SHP77 (cell line): ENCODE measurements around the gene SYNJ1.
"Not testable (repeated sequence)": the region's sequence is repeated elsewhere in the genome, so short reads cannot be mapped to it uniquely, and the experiment has no call there.

Experiments used
- DNase-seq, 2 experiments: peaks; one replicate each; lab custom pipeline; 2025; lab: John Stamatoyannopoulos, UW

SYNJ1 gene

GRCh38 chr21:32698286-32698685 is 29.5 kb downstream of the SYNJ1 start:
- no peak for DNase-seq

- not testable (repeated sequence) for DNase-seq
Observed at GRCh38 chr21:32695482-32695881, 32.3 kb downstream of the SYNJ1 start.

GRCh38 chr21:32693581-32693980 is 34.2 kb downstream of the SYNJ1 start:
- DNase-seq = no peak

- DNase-seq = no peak
Observed at GRCh38 chr21:32690085-32690484, 37.7 kb downstream of the SYNJ1 start.

- DNase-seq = no peak
Observed at GRCh38 chr21:32687643-32688345, 40.0 kb downstream of the SYNJ1 start.

GRCh38 chr21:32682696-32683474 is 44.9 kb downstream of the SYNJ1 start:
- DNase-seq = no peak

- DNase-seq = no peak
Observed at GRCh38 chr21:32674731-32675130, 53.1 kb downstream of the SYNJ1 start.

- DNase-seq = no peak
Observed at GRCh38 chr21:32674038-32674437, 53.8 kb downstream of the SYNJ1 start.

- no peak for DNase-seq
Observed at GRCh38 chr21:32666258-32666657, 61.6 kb downstream of the SYNJ1 start.

- not testable (repeated sequence) for DNase-seq
Observed at GRCh38 chr21:32664095-32664494, 63.7 kb downstream of the SYNJ1 start.

GRCh38 chr21:32661981-32662380 is 65.8 kb downstream of the SYNJ1 start:
- not testable (repeated sequence) for DNase-seq

- not testable (repeated sequence) for DNase-seq
Observed at GRCh38 chr21:32661026-32661782, 66.6 kb downstream of the SYNJ1 start.

- DNase-seq = no peak
Observed at GRCh38 chr21:32658524-32658923, 69.3 kb downstream of the SYNJ1 start.

- no peak for DNase-seq
Observed at GRCh38 chr21:32653326-32653901, 74.4 kb downstream of the SYNJ1 start.

GRCh38 chr21:32648165-32648564 is 79.6 kb downstream of the SYNJ1 start:
- no peak for DNase-seq

GRCh38 chr21:32645261-32646182 is 82.3 kb downstream of the SYNJ1 start:
- DNase-seq = no peak

- DNase-seq = no peak
Observed at GRCh38 chr21:32641710-32642698, 85.8 kb downstream of the SYNJ1 start.

- no peak for DNase-seq
Observed at GRCh38 chr21:32626621-32627196, 101.1 kb downstream of the SYNJ1 start.

- not testable (repeated sequence) for DNase-seq
Observed at GRCh38 chr21:32618218-32618617, 109.6 kb downstream of the SYNJ1 start.
